HT-29 (cell line): ENCODE measurements around the gene CEBPZ. TPM values are rescaled to one million over a fixed set of nuclear protein-coding genes. Genes with fewer than 3 reads are reported as not detected.

Experiments
- DNase-seq: peaks from one replicate; pipeline ENCODE4 v3.0.0-alpha.2; 2015; ENCODE audit warnings: low spot score
- total RNA-seq: library from RNA; depleted of rRNA; stranded (reverse); fragments of >200 nt; shearing (Covaris generic); gene quantifications from 2 replicates; pipeline ENCODE4 v1.2.3, GENCODE V29; 2014; rRNA removed

Gene CEBPZ
- total RNA-seq, 1 experiment from 2014 or later = 23.0 TPM

DNA sequence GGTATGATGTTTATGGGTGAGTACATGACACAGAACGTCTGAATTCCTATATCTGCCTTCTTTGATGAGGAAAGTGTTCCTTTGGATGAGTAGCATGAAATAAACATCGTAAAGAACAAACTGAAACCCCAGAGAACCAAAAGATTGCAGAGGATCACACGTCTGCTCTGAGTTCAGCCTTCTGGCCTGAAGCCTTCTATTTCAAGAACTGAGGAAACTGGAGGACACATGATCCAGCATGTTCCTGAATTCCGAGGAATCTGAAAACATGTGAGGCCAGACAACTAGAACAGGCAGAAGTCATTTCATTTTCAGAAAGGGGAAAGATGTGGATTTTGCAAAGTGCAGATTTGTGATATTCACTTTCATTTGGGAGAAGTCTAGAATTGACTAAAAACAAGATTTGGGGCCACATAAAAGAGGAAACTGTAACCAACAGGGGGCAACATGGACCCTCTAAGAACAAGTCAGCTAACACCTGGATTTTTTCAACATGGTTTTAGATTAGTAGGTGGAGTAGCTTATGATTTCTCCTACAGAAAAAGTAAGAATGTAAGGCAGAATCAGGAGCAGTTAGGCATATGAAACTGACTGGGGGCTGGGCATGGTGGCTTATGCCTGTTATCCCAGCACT is 51.3 kb downstream of the CEBPZ start:
- DNase-seq = no peak

DNA sequence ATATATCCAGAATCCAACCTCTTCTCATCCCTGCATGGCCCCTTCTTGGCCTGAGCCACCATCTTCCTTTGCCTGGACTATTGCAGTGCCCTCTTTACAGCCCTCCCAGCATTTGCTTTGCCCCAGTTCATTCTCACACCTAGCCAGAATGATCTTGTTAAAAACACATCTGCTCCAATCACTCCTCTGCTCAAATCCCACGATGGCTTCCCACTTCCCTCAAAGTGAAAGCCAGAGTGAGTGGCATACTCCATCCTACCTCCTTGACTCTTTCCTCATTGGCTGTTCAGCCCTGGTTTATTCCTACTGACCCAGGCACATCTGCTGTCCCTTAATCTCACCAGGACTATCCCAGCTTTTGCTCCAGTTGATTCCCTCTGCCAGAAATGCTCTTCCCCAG is 57.7 kb downstream of the CEBPZ start:
- no peak for DNase-seq

DNA sequence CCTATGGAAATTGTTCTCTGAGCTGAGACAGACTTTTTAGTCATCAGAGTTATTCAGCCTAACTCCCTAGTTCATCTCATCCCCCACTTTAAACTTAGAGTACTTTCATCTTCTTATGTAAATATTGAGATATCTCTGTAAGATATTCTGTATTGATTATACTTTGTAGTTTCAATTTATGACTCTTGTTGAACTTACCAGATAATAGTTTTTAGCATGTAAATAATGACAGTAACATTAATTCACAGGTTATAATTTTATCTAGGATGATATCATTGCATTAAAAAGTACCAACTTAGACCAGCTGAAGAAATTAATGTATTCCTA is 59.8 kb downstream of the CEBPZ start:
- DNase-seq = no peak

DNA sequence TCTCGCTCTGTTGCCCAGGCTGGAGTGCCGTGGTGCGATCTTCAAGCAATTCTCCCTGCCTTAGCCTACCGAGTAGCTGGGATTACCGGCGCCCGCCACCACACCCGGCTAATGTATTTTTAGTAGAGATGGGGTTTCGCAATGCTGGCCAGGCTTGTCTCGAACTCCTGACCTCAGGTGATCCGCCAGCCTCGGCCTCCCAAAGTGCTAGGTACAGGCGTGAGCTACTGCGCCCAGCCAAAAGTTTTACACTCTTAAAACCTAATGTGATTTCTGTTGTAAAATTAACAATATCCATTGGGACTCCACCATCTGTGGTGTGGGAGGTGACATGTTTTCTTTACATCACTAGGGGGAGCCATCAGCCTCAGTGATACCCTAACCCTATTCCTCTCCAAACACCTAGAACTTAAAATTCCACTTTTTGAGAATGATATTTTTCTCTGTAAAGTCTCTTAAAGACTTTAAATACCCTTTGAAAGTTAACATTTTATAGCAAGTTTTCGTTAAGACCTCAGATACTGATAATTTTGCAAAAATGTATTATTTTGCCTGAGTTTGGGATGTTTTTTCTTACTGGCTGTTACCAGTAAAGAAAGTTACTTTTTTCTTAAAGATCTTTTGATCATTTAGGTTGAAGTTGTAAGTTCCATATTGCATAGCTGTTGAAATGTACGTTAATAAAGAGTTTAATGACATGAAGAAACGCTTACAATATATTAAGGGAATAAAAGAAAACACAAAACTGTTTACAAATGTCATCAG is 63.0 kb downstream of the CEBPZ start:
- DNase-seq = peak; percentile 64

DNA sequence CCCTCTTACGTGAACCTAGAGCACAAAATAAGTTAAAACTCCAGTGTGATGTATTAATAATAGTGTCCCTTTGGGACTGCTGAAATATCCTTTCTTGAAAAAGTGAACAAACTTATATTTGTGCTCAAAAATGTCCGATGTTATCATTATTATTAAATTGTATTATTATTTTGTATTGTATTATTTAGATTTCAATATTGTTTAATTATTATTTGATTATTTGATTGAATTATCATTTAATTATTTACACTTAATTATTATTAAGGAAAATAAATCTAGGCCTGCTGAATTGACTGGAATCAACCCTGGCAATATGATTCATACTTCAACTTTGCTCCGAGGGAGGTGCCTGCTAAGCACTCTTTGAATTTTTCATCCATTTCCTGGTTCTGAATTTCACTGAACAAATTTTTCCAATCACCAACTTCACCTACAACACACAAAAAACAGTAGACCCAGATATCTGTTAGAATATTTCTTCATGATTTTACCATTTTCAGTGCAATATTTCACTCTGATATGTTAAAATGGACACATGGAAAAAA is 63.7 kb downstream of the CEBPZ start:
- peak; percentile 25 for DNase-seq

DNA sequence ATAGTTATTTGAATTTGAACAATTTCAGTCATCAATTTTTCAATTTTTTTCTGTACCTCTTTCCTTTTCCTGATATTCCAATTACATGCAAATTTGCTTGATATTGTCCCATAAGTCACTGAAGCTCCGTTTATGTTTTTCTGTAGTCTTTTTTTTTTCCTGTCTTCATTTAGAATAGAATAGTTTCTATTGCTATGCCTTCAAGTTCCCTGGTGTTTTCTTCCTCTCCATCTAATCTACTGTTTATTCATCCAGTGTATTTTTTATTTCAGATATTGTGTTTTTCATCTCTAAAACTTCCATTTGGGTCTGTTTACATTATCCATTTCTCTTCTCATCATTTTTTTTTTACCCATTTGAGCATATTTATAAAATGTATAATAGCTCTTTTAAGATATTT is 66.6 kb downstream of the CEBPZ start:
- DNase-seq = no peak

DNA sequence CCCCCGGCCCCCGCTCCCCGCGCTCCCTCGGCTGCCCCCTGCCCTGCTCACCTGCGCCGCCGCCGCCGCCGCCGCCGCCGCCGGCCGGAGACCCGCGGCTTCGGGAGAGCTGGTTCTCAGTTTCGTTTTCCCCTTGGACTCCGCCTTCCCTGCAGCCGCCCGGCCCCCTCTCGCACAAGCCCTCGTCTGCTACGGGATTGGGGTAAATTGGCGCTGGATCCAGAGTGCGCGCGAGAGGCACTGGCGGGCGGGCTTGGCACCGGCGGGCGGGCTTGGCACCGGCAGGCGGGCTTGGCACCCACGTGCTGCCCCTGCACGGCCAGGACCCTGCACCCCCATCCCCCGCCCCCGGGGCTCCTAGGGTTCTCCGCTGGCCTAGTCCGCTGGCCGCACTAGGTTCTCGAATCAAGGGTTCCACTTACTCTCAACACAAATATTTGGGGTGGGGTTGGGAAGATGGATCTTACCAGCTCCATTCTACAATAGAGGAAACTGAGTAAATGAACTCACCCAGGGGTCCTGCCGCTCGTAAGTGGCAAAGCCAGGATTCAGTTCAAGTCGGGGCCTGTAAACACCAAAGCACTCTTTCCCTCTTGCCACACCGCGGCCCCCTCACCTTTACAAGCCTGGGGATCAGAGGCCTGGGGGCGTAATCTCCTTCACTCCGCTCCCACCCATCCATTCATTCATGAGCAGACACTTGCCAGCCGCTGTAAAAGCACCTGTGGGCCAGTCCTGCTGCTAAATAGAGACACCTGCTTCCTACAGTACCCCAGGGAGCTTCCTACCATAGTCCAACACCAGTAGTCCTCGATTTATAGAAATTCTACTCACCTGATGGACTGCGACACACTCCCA is 74.3 kb downstream of the CEBPZ start, which contains the start of gene EIF2AK2:
EIF2AK2 (minus strand) TSS at position 124 of the 858 bp plus-strand sequence. CDS start 9,174 bp downstream, outside the sequence.
- DNase-seq = peak; percentile 77

DNA sequence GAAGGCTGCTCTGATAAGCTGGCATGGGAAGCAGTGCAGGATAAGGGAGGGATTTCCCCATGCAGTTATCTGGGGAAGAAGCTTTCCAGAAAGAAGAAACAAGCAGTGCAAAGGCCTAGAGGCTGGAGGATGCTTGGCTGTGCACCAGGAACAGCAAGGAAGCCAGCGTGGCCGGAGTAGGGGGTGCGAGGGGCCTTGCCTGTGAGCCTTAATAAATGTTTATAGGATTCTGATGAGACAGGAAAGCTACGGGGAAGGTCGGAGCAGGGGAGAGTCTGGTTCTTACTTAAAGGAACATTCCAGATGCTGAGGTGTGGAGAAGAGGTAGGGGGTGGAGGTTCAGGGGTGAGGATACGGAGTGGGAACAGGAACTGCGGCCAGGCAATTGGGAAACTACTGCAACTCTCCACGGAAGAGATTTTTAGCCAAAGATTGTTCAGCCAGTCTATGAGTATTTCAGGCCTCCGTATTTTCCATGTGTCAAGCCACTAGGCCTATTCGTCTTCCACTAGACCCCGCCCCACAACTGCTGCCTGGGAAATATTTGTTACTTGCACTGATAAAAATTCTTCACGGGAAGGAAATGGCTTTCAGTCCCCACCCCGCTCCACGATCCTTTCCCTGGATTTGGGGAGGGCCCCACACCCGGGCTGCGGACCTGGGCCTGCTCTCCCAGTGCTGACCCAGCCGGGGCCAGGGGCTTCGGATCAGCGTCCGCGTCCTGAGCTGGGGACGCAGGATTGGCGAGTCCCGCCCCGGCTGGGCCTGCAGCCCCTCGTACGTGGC is 75.1 kb downstream of the CEBPZ start:
- DNase-seq = peak; percentile 51

DNA sequence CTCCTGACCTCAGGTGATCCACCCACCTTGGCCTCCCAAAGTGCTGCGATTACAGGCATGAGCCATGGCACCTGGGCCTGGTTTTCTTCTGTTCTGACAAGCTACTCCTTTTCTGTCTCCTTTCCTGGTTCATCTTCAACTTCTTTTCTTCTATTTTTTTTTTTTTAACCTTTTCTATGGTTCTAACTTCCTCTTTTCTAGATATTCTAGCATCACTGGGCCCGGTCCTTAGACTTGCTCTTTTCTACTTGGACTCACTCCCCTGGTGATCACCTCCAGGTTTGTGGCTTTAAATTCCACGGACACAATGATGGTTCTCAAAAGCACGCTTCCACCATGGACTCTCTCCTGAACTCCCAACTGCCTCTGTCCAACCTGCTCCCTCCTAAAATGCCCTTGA is 76.6 kb downstream of the CEBPZ start:
- DNase-seq = no peak

DNA sequence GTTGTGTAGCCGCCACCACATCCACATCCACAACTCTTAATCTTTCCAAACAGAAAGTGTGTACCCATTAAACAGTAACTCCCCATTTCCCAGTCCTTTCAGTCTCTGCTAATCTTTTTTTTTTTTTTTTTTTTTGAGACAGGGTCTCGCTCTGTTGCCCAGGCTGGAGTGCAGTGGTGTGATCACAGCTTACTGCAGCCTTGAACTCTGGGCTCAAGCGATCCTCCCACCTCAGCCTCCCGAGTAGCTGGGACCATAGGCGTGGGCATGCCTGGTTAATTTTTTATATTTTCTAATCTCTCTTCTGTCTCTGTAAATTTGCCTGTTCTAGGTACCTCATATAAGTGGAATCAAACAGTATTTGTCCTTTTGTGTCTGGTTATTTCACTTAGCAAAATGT is 78.2 kb downstream of the CEBPZ start:
- no peak for DNase-seq

Other genes starting within 250 kb of the CEBPZ start
- gene HEATR5B, start 147.2 kb downstream of the CEBPZ start, total RNA-seq = 8.6 and 10.7 TPM in 2 replicates
- 1.1 and 1.5 TPM in 2 replicates for gene GPATCH11, start 147.1 kb downstream of the CEBPZ start, total RNA-seq
- gene EIF2AK2, start 74.6 kb downstream of the CEBPZ start, total RNA-seq = 11.7 and 14.5 TPM in 2 replicates
- not detected in 2 replicates for gene SULT6B1, start 42.9 kb downstream of the CEBPZ start, total RNA-seq
- 20.1 and 26.7 TPM in 2 replicates for gene CEBPZOS, start 35.1 kb downstream of the CEBPZ start, total RNA-seq
- gene NDUFAF7, start 62 bp upstream of the CEBPZ start, total RNA-seq = 11.5 and 11.6 TPM in 2 replicates
- gene PRKD3, start 93.2 kb upstream of the CEBPZ start, total RNA-seq = 14.0 and 17.2 TPM in 2 replicates
- 54.2 and 54.3 TPM in 2 replicates for gene QPCT, start 113.0 kb upstream of the CEBPZ start, total RNA-seq